ENCODE measurements around the gene GATA1. TPM values are rescaled to one million over a fixed set of nuclear protein-coding genes. Genes with fewer than 3 reads are reported as not detected.
"Not testable (repeated sequence)": the region's sequence is repeated elsewhere in the genome, so short reads cannot be mapped to it uniquely, and the experiment has no call there.

The GATA1 gene
- total RNA-seq, 1 experiment from 2014 or later, result not detected

GRCh38 chrX:48816014-48816810, 29.8 kb downstream of the GATA1 start:
- no peaks in the 10 kb centered on the region for H3K4me1 Mint-ChIP-seq (ENCODE audit: low read depth, unreplicated experiment)
- no peak for TF ChIP-seq CTCF (IDR thresholded peaks at IDR 0.05; ENCODE audit: insufficient read depth in 1 of 2, low read depth in 1 of 2, low read length in 1 of 2, severe bottlenecking in 1 of 2, unreplicated experiment in 1 of 2)
- no peaks in the 10 kb centered on the region for H3K27me3 Mint-ChIP-seq (ENCODE audit: insufficient read depth, unreplicated experiment)
- H3K4me1 ChIP-seq, result no peaks in the 10 kb centered on the region
- no peaks in the 10 kb centered on the region for H3K9me3 Mint-ChIP-seq (ENCODE audit: unreplicated experiment)
- no peaks in the 10 kb centered on the region for H3K9me3 ChIP-seq
- H3K4me3 ChIP-seq (ENCODE audit: low read depth, low read length), result no peak overlapping the region
- no peak overlapping the region for H3K27ac Mint-ChIP-seq (ENCODE audit: unreplicated experiment)
- H3K36me3 ChIP-seq (ENCODE audit: control insufficient read depth, insufficient read depth, low read length), result no peaks in the 10 kb centered on the region
- intact Hi-C loops (cut with micrococcal nuclease; ENCODE audit: unreplicated experiment), result no loop called here
- no peak overlapping the region for H3K4me3 Mint-ChIP-seq (ENCODE audit: unreplicated experiment)
- no peaks in the 10 kb centered on the region for H3K27me3 ChIP-seq (replicated peaks; ENCODE audit: control insufficient read depth, insufficient read depth, low read length)
- DNase-seq, result no peak
- H3K36me3 Mint-ChIP-seq (ENCODE audit: insufficient read depth, unreplicated experiment), result peaks cover 16% of the 10 kb centered on the region
- BruUV-seq (replicated peaks), result no TSS peak
- CTCF ChIA-PET, result no interaction called here
- POLR2A ChIA-PET, result no interaction called here

- POLR2A ChIA-PET, result no interaction called here
Measured at GRCh38 chrX:48818098-48818497, 31.7 kb downstream of the GATA1 start.

DNA sequence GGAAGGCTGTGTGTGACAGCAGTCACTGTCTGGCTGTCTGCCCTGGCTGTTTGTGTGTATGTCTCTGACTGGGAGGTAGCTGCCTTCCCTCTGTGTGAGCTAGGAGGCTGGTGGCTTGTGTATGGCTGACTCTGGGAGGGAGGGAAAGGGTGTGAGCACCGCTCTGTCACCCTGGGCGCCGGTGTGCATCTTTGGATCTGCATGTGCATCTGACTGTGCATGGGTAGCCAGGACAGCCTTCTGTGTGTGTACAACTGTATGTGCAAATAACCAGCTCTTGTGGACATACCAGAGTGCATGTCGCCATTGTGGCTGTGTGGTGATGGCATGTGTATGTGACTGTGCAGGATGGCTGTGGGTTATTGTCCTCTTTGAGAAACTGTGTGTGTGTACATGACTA, 32.5 kb downstream of the GATA1 start:
- TF ChIP-seq CTCF (IDR thresholded peaks at IDR 0.05; ENCODE audit: insufficient read depth in 1 of 2, low read depth in 1 of 2, low read length in 1 of 2, severe bottlenecking in 1 of 2, unreplicated experiment in 1 of 2), result no peak
- ChIA-PET CTCF (no interaction called here), POLR2A (no interaction called here)
- no peaks in the 10 kb centered on the region for H3K27me3 Mint-ChIP-seq (ENCODE audit: insufficient read depth, unreplicated experiment)
- no peak overlapping the region for H3K27ac Mint-ChIP-seq (ENCODE audit: unreplicated experiment)
- no peak for DNase-seq
- intact Hi-C loops (cut with micrococcal nuclease; ENCODE audit: unreplicated experiment), result no loop called here
- H3K36me3 Mint-ChIP-seq (ENCODE audit: insufficient read depth, unreplicated experiment), result peaks cover 16% of the 10 kb centered on the region
- no peaks in the 10 kb centered on the region for H3K4me1 Mint-ChIP-seq (ENCODE audit: low read depth, unreplicated experiment)
- no peaks in the 10 kb centered on the region for H3K27me3 ChIP-seq (replicated peaks; ENCODE audit: control insufficient read depth, insufficient read depth, low read length)
- H3K36me3 ChIP-seq (ENCODE audit: control insufficient read depth, insufficient read depth, low read length), result no peaks in the 10 kb centered on the region; the same call in 1 of the 2 replicates
- no TSS peak for BruUV-seq (replicated peaks)
- H3K9me3 ChIP-seq, result no peaks in the 10 kb centered on the region
- no peak overlapping the region for H3K4me3 ChIP-seq (ENCODE audit: low read depth, low read length)
- H3K4me1 ChIP-seq, result no peaks in the 10 kb centered on the region
- H3K9me3 Mint-ChIP-seq (ENCODE audit: unreplicated experiment), result no peaks in the 10 kb centered on the region
- no peak overlapping the region for H3K4me3 Mint-ChIP-seq (ENCODE audit: unreplicated experiment)

More at GRCh38 chrX:48818098-48818497, 31.7 kb downstream of the GATA1 start:
- no peaks in the 10 kb centered on the region for H3K9me3 Mint-ChIP-seq (ENCODE audit: unreplicated experiment)
- Histone ChIP-seq H3K36me3 (ENCODE audit: control insufficient read depth, insufficient read depth, low read length) (no peaks in the 10 kb centered on the region; the same call in 1 of the 2 replicates), H3K27me3 (replicated peaks; ENCODE audit: control insufficient read depth, insufficient read depth, low read length) (no peaks in the 10 kb centered on the region), H3K9me3 (no peaks in the 10 kb centered on the region), H3K4me3 (ENCODE audit: low read depth, low read length) (no peak overlapping the region), H3K4me1 (no peaks in the 10 kb centered on the region)
- CTCF ChIA-PET, result no interaction called here
- no TSS peak for BruUV-seq (replicated peaks)
- peaks cover 16% of the 10 kb centered on the region for H3K36me3 Mint-ChIP-seq (ENCODE audit: insufficient read depth, unreplicated experiment)
- DNase-seq, result no peak
- no peak overlapping the region for H3K27ac Mint-ChIP-seq (ENCODE audit: unreplicated experiment)
- intact Hi-C loops (cut with micrococcal nuclease; ENCODE audit: unreplicated experiment), result no loop called here
- H3K4me1 Mint-ChIP-seq (ENCODE audit: low read depth, unreplicated experiment), result no peaks in the 10 kb centered on the region
- no peak for TF ChIP-seq CTCF (IDR thresholded peaks at IDR 0.05; ENCODE audit: insufficient read depth in 1 of 2, low read depth in 1 of 2, low read length in 1 of 2, severe bottlenecking in 1 of 2, unreplicated experiment in 1 of 2)
- no peaks in the 10 kb centered on the region for H3K27me3 Mint-ChIP-seq (ENCODE audit: insufficient read depth, unreplicated experiment)
- H3K4me3 Mint-ChIP-seq (ENCODE audit: unreplicated experiment), result no peak overlapping the region

GRCh38 chrX:48819394-48819793, 33.0 kb downstream of the GATA1 start:
- H3K27ac Mint-ChIP-seq (ENCODE audit: unreplicated experiment); H3K9me3 Mint-ChIP-seq (ENCODE audit: unreplicated experiment); CTCF ChIA-PET; BruUV-seq (replicated peaks); intact Hi-C loops (cut with micrococcal nuclease; ENCODE audit: unreplicated experiment); H3K4me3 Mint-ChIP-seq (ENCODE audit: unreplicated experiment); H3K4me1 Mint-ChIP-seq (ENCODE audit: low read depth, unreplicated experiment); H3K4me3 ChIP-seq (ENCODE audit: low read depth, low read length); H3K9me3 ChIP-seq; H3K27me3 ChIP-seq (replicated peaks; ENCODE audit: control insufficient read depth, insufficient read depth, low read length); POLR2A ChIA-PET; H3K27me3 Mint-ChIP-seq (ENCODE audit: insufficient read depth, unreplicated experiment); DNase-seq; H3K4me1 ChIP-seq; H3K36me3 ChIP-seq (ENCODE audit: control insufficient read depth, insufficient read depth, low read length): not testable (repeated sequence)
- peaks cover 17% of the 10 kb centered on the region for H3K36me3 Mint-ChIP-seq (ENCODE audit: insufficient read depth, unreplicated experiment)
